ENCODE results near the gene INPP5D. TPM values are rescaled to one million over a fixed set of nuclear protein-coding genes. Genes with fewer than 3 reads are reported as not detected.

Gene INPP5D
- total RNA-seq, 1 experiment from 2014 or later, result 17.2 TPM

- TF ChIP-seq CBFB (CRISPR knock-in tag; IDR thresholded peaks at IDR 0.05; ENCODE audit: low read depth), result no peak
- no peak for TF ChIP-seq NFYB (CRISPR knock-in tag; conservative IDR thresholded peaks at IDR 0.05; ENCODE audit: low read depth)
- no peak for TF ChIP-seq USF1 (CRISPR knock-in tag; IDR thresholded peaks at IDR 0.05)
- TF ChIP-seq CREB1 (CRISPR knock-in tag; IDR thresholded peaks at IDR 0.05), result no peak
- no peak for TF ChIP-seq IRF2 (CRISPR knock-in tag; IDR thresholded peaks at IDR 0.05; ENCODE audit: borderline replicate concordance, low read depth)
- no peak for TF ChIP-seq FOXP1 (CRISPR knock-in tag; IDR thresholded peaks at IDR 0.05; ENCODE audit: borderline replicate concordance)
- no peak for TF ChIP-seq ZNF219 (CRISPR knock-in tag; IDR thresholded peaks at IDR 0.05; ENCODE audit: borderline replicate concordance)
- TF ChIP-seq PREB (CRISPR knock-in tag; IDR thresholded peaks at IDR 0.05; ENCODE audit: borderline replicate concordance), result no peak
- no peak for TF ChIP-seq NR3C1 (CRISPR knock-in tag; conservative IDR thresholded peaks at IDR 0.05; ENCODE audit: low read depth)
These were observed 48.7 kb downstream of the INPP5D start (continued) for GRCh38 chr2:233108611-233109490.

GRCh38 chr2:233111427-233111826, 51.3 kb downstream of the INPP5D start:
- Mint-ChIP-seq H3K36me3 (no peaks in the 10 kb centered on the region), H3K4me3 (no peak overlapping the region), H3K4me1 (0 out of 2 replicates have a peak, but pooled peaks cover 9% of the 10 kb centered on the region), H3K9me3 (no peaks in the 10 kb centered on the region), H3K27me3 (ENCODE audit: low read depth) (no peaks in the 10 kb centered on the region), H3K27ac (no peak overlapping the region)
- ChIA-PET POLR2A (interaction anchor here (0.7 kb wide), 1 partner anchor 85 kb away, joined by 4 read pairs; no protein-coding TSS in a partner anchor), CTCF (no interaction called here)
- no peak for DNase-seq (ENCODE audit: low spot score)
- ATAC-seq, result no peak
- TF ChIP-seq STAT6 (CRISPR knock-in tag; conservative IDR thresholded peaks at IDR 0.05; ENCODE audit: low read depth), result no peak
- TF ChIP-seq NR3C1 (CRISPR knock-in tag; conservative IDR thresholded peaks at IDR 0.05; ENCODE audit: low read depth), result no peak
- TF ChIP-seq NFATC4 (CRISPR knock-in tag; IDR thresholded peaks at IDR 0.05), result no peak
- no peak for TF ChIP-seq MLX (CRISPR knock-in tag; IDR thresholded peaks at IDR 0.05)
- TF ChIP-seq FOXP1 (CRISPR knock-in tag; IDR thresholded peaks at IDR 0.05; ENCODE audit: borderline replicate concordance), result no peak
- no peak for TF ChIP-seq ZNF121 (CRISPR knock-in tag; IDR thresholded peaks at IDR 0.05)
- no peak for TF ChIP-seq ZBTB21 (CRISPR knock-in tag; IDR thresholded peaks at IDR 0.05; ENCODE audit: borderline replicate concordance)
- TF ChIP-seq HMGXB4 (CRISPR knock-in tag; IDR thresholded peaks at IDR 0.05), result no peak
- TF ChIP-seq RORB (CRISPR knock-in tag; IDR thresholded peaks at IDR 0.05), result no peak
- no peak for TF ChIP-seq ERG (CRISPR knock-in tag; IDR thresholded peaks at IDR 0.05)
- no peak for TF ChIP-seq RELA (CRISPR knock-in tag; IDR thresholded peaks at IDR 0.05; ENCODE audit: borderline replicate concordance)
- TF ChIP-seq SMAD3 (CRISPR knock-in tag; IDR thresholded peaks at IDR 0.05; ENCODE audit: borderline replicate concordance), result no peak
- no peak for TF ChIP-seq ZNF396 (CRISPR knock-in tag; IDR thresholded peaks at IDR 0.05; ENCODE audit: borderline replicate concordance)
- no peak for TF ChIP-seq KAT7 (CRISPR knock-in tag; IDR thresholded peaks at IDR 0.05; ENCODE audit: borderline replicate concordance)
- TF ChIP-seq MXD4 (CRISPR knock-in tag; IDR thresholded peaks at IDR 0.05; ENCODE audit: borderline replicate concordance), result no peak
- TF ChIP-seq ATF6 (CRISPR knock-in tag; IDR thresholded peaks at IDR 0.05), result no peak

Data from WTC11 (cell line).